ENCODE measurements around the gene SUSD1. TPM values are rescaled to one million over a fixed set of nuclear protein-coding genes. Genes with fewer than 3 reads are reported as not detected.

SUSD1 gene
- total and polyA plus RNA-seq, 4 donors, result 1.2 to 19.0 (median 3.2) TPM

- Histone ChIP-seq H3K4me3 (ENCODE audit: low read depth in 1 of 3, low read length in 3 of 3) (no peak overlapping the region), H3K4me1 (ENCODE audit: control insufficient read depth in 4 of 4, insufficient read depth in 4 of 4, low read length in 3 of 4) (peaks cover 0 to 3% (median 1%) of the 10 kb centered on the region in 4 donors), H3K9ac (ENCODE audit: low read depth in 1 of 2, low read length in 2 of 2) (no peak overlapping the region), H3K27ac (ENCODE audit: low read depth in 1 of 2, low read length in 2 of 2) (no peak overlapping the region), H3K36me3 (ENCODE audit: control insufficient read depth in 4 of 4, insufficient read depth in 3 of 4, low read depth in 1 of 4, low read length in 3 of 4) (no peaks in the 10 kb centered on the region), H3K27me3 (ENCODE audit: control insufficient read depth in 4 of 4, insufficient read depth in 4 of 4, low read length in 3 of 4) (no peaks in the 10 kb centered on the region), H3K9me3 (ENCODE audit: control insufficient read depth in 4 of 4, low read length in 3 of 4) (peaks cover 0 to 1% (median 0%) of the 10 kb centered on the region in 4 donors)
- no peak for DNase-seq (ENCODE audit: low spot score)
- no peak for TF ChIP-seq REST (IDR thresholded peaks at IDR 0.05)
- TF ChIP-seq RAD21 (IDR thresholded peaks at IDR 0.05), result no peak
- no peak for TF ChIP-seq TAF1 (conservative IDR thresholded peaks at IDR 0.05)
- TF ChIP-seq NR2F2 (IDR thresholded peaks at IDR 0.05), result no peak
- no peak for TF ChIP-seq JUND (IDR thresholded peaks at IDR 0.05)
- TF ChIP-seq ZBTB33 (IDR thresholded peaks at IDR 0.05), result no peak
- TF ChIP-seq RXRA (IDR thresholded peaks at IDR 0.05), result no peak
- no peak for TF ChIP-seq HNF4G (IDR thresholded peaks at IDR 0.05)
- no peak for TF ChIP-seq GABPA (IDR thresholded peaks at IDR 0.05 in 1 of 2, conservative IDR thresholded peaks at IDR 0.05 in 1 of 2)
- no peak for TF ChIP-seq FOXA2 (IDR thresholded peaks at IDR 0.05)
- no peak for TF ChIP-seq HNF4A (conservative IDR thresholded peaks at IDR 0.05)
- no peak for TF ChIP-seq MAX (IDR thresholded peaks at IDR 0.05)
- no peak for TF ChIP-seq SP1 (IDR thresholded peaks at IDR 0.05)
- TF ChIP-seq YY1 (IDR thresholded peaks at IDR 0.05), result no peak
- TF ChIP-seq ATF3 (IDR thresholded peaks at IDR 0.05), result no peak
- TF ChIP-seq EGR1 (IDR thresholded peaks at IDR 0.05; ENCODE audit: low read depth in 2 of 2), result no peak
- TF ChIP-seq CTCF (IDR thresholded peaks at IDR 0.05; ENCODE audit: low read depth, low read length, missing input control), result no peak
- no peak for TF ChIP-seq FOXA1 (IDR thresholded peaks at IDR 0.05)
Observed at GRCh38 chr9:111991179-111991578, 183.9 kb downstream of the SUSD1 start.

Small RNA genes within 50 kb of the gene (small RNA-seq; reads per million reads assigned to genes)
- not detected for gene RF00019
- not detected for gene RNU6-710P
- gene RNU6-855P, result not detected

Other genes with a start within 250 kb of the SUSD1 start
- 10 to 100 TPM; 11.8 to 34.1 TPM for gene PTBP3, start 158.3 kb upstream of the SUSD1 start, total RNA-seq
- 1 to 10 TPM; 4.3 to 6.7 TPM for gene PTBP3, start 158.3 kb upstream of the SUSD1 start, polyA plus RNA-seq
- gene HSDL2, start 204.8 kb upstream of the SUSD1 start, total RNA-seq, result 100 to 1,000 TPM in 1 of 2 donors, 10 to 100 TPM in 1; 26.1 to 135 TPM
- gene HSDL2, start 204.8 kb upstream of the SUSD1 start, polyA plus RNA-seq, result 10 to 100 TPM; 72.2 to 86.9 TPM

All from liver (tissue), 10 donors.